GM10847 (cell line): ENCODE measurements around the gene DEPDC1B.
A peak's percentile ranks its signal among the peaks of the same experiment; 100 is the strongest.

Experiments
- POLR2A ChIP-seq: IDR thresholded peaks from 2 replicates; pipeline ENCODE4 v1.6.1; 2011; ENCODE audit not compliant: insufficient read length; ENCODE audit errors: extremely low read depth

DEPDC1B gene

GRCh38 chr5:60699609-60700415 is at the start of gene DEPDC1B:
TSS of gene DEPDC1B (minus strand) at chr5:60700166. CDS start at chr5:60700093, 73 bp downstream.
- TF ChIP-seq POLR2A = peak; percentile 75

- no peak for TF ChIP-seq POLR2A
These were observed 44.7 kb upstream of the DEPDC1B start for GRCh38 chr5:60744682-60745081.

GRCh38 chr5:60743511-60744314 is 43.7 kb upstream of the DEPDC1B start:
- TF ChIP-seq POLR2A = no peak

- TF ChIP-seq POLR2A = no peak
These were observed 40.4 kb upstream of the DEPDC1B start for GRCh38 chr5:60740322-60740721.

- TF ChIP-seq POLR2A = no peak
These were observed 39.0 kb upstream of the DEPDC1B start for GRCh38 chr5:60738933-60739332.

- no peak for TF ChIP-seq POLR2A
These were observed 38.5 kb upstream of the DEPDC1B start for GRCh38 chr5:60738461-60738860.

- no peak for TF ChIP-seq POLR2A
These were observed 27.2 kb upstream of the DEPDC1B start for GRCh38 chr5:60727033-60727679.

GRCh38 chr5:60724126-60724525 is 24.2 kb upstream of the DEPDC1B start:
- no peak for TF ChIP-seq POLR2A

GRCh38 chr5:60722416-60722815 is 22.4 kb upstream of the DEPDC1B start:
- no peak for TF ChIP-seq POLR2A

GRCh38 chr5:60719329-60719728 is 19.4 kb upstream of the DEPDC1B start:
- no peak for TF ChIP-seq POLR2A

- TF ChIP-seq POLR2A = no peak
These were observed 18.4 kb upstream of the DEPDC1B start for GRCh38 chr5:60718166-60718892.

- no peak for TF ChIP-seq POLR2A
These were observed 13.0 kb upstream of the DEPDC1B start for GRCh38 chr5:60712950-60713349.

GRCh38 chr5:60710362-60710761 is 10.4 kb upstream of the DEPDC1B start:
- TF ChIP-seq POLR2A = no peak

GRCh38 chr5:60705144-60705543 is 5.2 kb upstream of the DEPDC1B start:
- TF ChIP-seq POLR2A = no peak

- TF ChIP-seq POLR2A = no peak
These were observed 4.0 kb upstream of the DEPDC1B start for GRCh38 chr5:60703944-60704343.
